Breast epithelium (tissue), 3 donors: Measurements from ENCODE around the gene SIRPA.

Source experiments
- CTCF ChIP-seq, 3 donors: fragments of 450-650 bp; IDR thresholded peaks; one replicate each; pipeline ENCODE4 v1.5.1; 2016 to 2017; ENCODE audit warnings: antibody characterized with exemption in 3 of 3, mild to moderate bottlenecking in 3 of 3, moderate library complexity in 3 of 3
- POLR2A ChIP-seq: fragments of 450-650 bp; IDR thresholded peaks from one replicate; pipeline ENCODE4 v1.6.1; 2016; ENCODE audit warnings: antibody characterized with exemption, mild to moderate bottlenecking, moderate library complexity
- POLR2AphosphoS5 ChIP-seq, 3 donors: sonication (generic); formaldehyde crosslinking; IDR thresholded peaks; one replicate each; pipeline ENCODE4 v1.6.1; 2017; ENCODE audit warnings: antibody characterized with exemption in 3 of 3

GRCh38 chr20:1907586-1907985, 12.4 kb downstream of the SIRPA start:
- TF ChIP-seq CTCF (IDR thresholded peaks at IDR 0.05), result no peak
- TF ChIP-seq POLR2A, result no peak
- no peak for TF ChIP-seq POLR2AphosphoS5 (IDR thresholded peaks at IDR 0.05)
